ENCODE data around the gene SHISA9. TPM values are rescaled to one million over a fixed set of nuclear protein-coding genes. Genes with fewer than 3 reads are reported as not detected.

Gene SHISA9
- total RNA-seq, 1 donor from 2014 or later: not detected

DNA sequence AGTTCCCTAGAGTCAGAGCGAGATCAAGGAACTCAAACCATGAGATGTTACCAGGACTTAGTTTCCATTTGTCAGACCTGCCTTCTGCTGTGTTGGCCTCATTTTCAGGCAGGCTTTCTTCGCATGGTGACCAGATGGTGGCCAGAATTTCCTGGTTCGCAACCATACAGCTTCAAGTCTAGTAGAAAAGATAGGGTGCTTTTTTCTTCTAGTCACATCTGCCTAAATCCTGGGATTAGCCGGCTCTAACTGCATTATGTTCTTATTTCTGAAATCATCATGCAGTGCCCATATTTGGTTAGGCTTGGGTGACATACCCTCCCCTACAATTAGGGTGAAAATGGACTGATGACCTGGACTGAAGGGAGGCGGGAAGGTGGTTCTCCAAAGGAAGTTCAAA is 131.5 kb downstream of the SHISA9 start:
- Histone ChIP-seq H3K9me3 (ENCODE audit: control insufficient read depth in 3 of 3, low read length in 3 of 3) (no peaks in the 10 kb centered on the region), H3K27me3 (ENCODE audit: control insufficient read depth in 3 of 3, insufficient read depth in 3 of 3, low read length in 3 of 3) (no peaks in the 10 kb centered on the region), H3K4me3 (ENCODE audit: low read length in 3 of 3) (no peak overlapping the region), H3K27ac (ENCODE audit: low read depth, low read length) (no peak overlapping the region), H3K36me3 (ENCODE audit: control insufficient read depth in 3 of 3, insufficient read depth in 3 of 3, low read length in 3 of 3) (no peaks in the 10 kb centered on the region), H3K4me1 (ENCODE audit: control insufficient read depth in 3 of 3, insufficient read depth in 3 of 3, low read length in 3 of 3) (no peaks in the 10 kb centered on the region), H3K9ac (ENCODE audit: low read depth in 1 of 3, low read length in 3 of 3) (no peak overlapping the region)

DNA sequence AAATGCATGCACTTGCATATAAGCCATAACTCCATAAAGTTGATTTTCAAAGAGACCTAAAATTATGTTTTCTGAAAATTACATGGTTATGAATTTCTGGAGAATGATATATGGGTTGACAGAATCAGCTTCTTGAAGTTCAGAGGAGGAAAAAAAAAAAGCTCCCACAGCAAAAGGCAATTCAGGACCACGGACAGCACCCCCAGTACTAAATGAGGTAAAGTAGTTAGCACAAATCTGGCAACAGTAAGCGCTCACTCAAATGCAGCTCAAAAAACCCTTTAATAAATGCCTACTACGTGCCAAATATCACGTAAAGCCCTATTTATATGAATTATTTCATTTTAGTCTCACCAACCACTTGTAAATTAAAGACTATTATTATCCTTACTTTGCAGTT is 135.2 kb downstream of the SHISA9 start:
- H3K4me3 ChIP-seq (ENCODE audit: low read length in 3 of 3): no peak overlapping the region
- H3K27me3 ChIP-seq (ENCODE audit: control insufficient read depth in 3 of 3, insufficient read depth in 3 of 3, low read length in 3 of 3): no peaks in the 10 kb centered on the region
- H3K9ac ChIP-seq (ENCODE audit: low read depth in 1 of 3, low read length in 3 of 3): no peak overlapping the region
- H3K9me3 ChIP-seq (ENCODE audit: control insufficient read depth in 3 of 3, low read length in 3 of 3): peaks cover 0 to 2% (median 0%) of the 10 kb centered on the region in 3 donors
- H3K4me1 ChIP-seq (ENCODE audit: control insufficient read depth in 3 of 3, insufficient read depth in 3 of 3, low read length in 3 of 3): no peaks in the 10 kb centered on the region
- no peak overlapping the region for H3K27ac ChIP-seq (ENCODE audit: low read depth, low read length)
- no peaks in the 10 kb centered on the region for H3K36me3 ChIP-seq (ENCODE audit: control insufficient read depth in 3 of 3, insufficient read depth in 3 of 3, low read length in 3 of 3)

DNA sequence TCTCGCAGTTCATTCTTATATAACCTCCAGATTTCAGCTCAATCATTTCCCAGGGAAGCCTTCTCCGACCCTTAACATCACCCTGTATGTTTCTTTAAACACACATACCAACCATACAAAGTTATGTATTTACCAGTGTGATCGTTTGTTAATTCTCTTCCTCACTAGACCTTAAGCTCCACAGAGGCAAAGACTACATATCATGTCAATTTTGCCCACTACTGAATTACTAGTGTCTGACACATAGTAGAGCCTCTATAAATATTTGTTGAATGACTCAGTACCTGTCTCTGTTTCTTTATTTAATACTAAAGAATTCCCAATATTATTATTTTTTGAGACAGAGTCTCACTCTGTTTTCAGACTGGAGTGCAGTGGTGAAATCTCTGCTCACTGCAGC is 137.2 kb downstream of the SHISA9 start:
- Histone ChIP-seq H3K9ac (ENCODE audit: low read depth in 1 of 3, low read length in 3 of 3) (no peak overlapping the region), H3K27me3 (ENCODE audit: control insufficient read depth in 3 of 3, insufficient read depth in 3 of 3, low read length in 3 of 3) (no peaks in the 10 kb centered on the region), H3K4me1 (ENCODE audit: control insufficient read depth in 3 of 3, insufficient read depth in 3 of 3, low read length in 3 of 3) (no peaks in the 10 kb centered on the region)

DNA sequence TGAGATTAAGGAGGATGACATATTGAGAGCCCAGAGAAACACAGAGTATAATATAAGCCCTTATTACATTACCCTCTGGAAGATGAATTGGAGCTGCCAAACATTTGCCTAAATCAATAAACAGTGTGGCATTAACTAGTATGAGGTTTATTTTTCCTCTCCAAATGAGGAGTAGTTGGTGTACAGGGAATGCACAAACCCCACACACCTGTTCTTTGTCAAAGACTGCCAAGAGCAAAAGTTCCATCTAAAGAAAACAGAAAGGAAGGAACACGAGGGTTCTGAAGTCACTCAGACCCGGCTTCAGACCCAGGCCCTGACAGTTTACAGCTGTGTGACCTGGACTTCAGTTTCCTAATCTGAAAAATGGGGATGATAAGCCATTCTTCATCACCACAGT is 138.1 kb downstream of the SHISA9 start:
- no peaks in the 10 kb centered on the region for H3K27me3 ChIP-seq (ENCODE audit: control insufficient read depth in 3 of 3, insufficient read depth in 3 of 3, low read length in 3 of 3)
- H3K27ac ChIP-seq (ENCODE audit: low read depth, low read length): no peak overlapping the region
- H3K4me3 ChIP-seq (ENCODE audit: low read length in 3 of 3): no peak overlapping the region
- H3K4me1 ChIP-seq (ENCODE audit: control insufficient read depth in 3 of 3, insufficient read depth in 3 of 3, low read length in 3 of 3): no peaks in the 10 kb centered on the region
- H3K9me3 ChIP-seq (ENCODE audit: control insufficient read depth in 3 of 3, low read length in 3 of 3): peaks cover 0 to 2% (median 0%) of the 10 kb centered on the region in 3 donors
- no peak overlapping the region for H3K9ac ChIP-seq (ENCODE audit: low read depth in 1 of 3, low read length in 3 of 3)
- H3K36me3 ChIP-seq (ENCODE audit: control insufficient read depth in 3 of 3, insufficient read depth in 3 of 3, low read length in 3 of 3): no peaks in the 10 kb centered on the region

More for the DNA sequence above, 137.2 kb downstream of the SHISA9 start:
- Histone ChIP-seq H3K27ac (ENCODE audit: low read depth, low read length) (no peak overlapping the region), H3K36me3 (ENCODE audit: control insufficient read depth in 3 of 3, insufficient read depth in 3 of 3, low read length in 3 of 3) (no peaks in the 10 kb centered on the region), H3K4me3 (ENCODE audit: low read length in 3 of 3) (no peak overlapping the region), H3K9me3 (ENCODE audit: control insufficient read depth in 3 of 3, low read length in 3 of 3) (peaks cover 0 to 2% (median 0%) of the 10 kb centered on the region in 3 donors)

DNA sequence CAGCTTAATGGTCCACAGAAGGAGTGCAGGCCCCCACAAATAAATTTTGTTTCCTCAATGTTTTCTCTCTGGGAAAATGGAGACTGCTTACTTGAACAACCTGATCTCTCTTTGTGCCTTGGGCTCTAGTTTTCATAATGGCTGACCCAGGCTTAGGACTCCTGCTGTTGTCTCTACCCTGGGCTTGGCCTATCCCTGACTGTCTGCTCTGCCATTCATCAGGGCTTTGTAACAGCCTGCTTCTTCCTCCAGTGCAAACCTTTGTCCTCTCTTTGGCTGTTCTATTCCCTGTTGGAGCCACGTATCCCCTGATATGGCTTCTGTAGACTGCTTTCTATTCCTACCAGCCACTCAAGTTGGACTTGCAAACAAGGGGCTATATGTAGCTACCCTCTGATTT is 139.8 kb downstream of the SHISA9 start:
- Histone ChIP-seq H3K9me3 (ENCODE audit: control insufficient read depth in 3 of 3, low read length in 3 of 3) (peaks cover 0 to 2% (median 0%) of the 10 kb centered on the region in 3 donors), H3K27ac (ENCODE audit: low read depth, low read length) (no peak overlapping the region), H3K9ac (ENCODE audit: low read depth in 1 of 3, low read length in 3 of 3) (no peak overlapping the region), H3K4me3 (ENCODE audit: low read length in 3 of 3) (no peak overlapping the region), H3K4me1 (ENCODE audit: control insufficient read depth in 3 of 3, insufficient read depth in 3 of 3, low read length in 3 of 3) (no peaks in the 10 kb centered on the region), H3K27me3 (ENCODE audit: control insufficient read depth in 3 of 3, insufficient read depth in 3 of 3, low read length in 3 of 3) (no peaks in the 10 kb centered on the region), H3K36me3 (ENCODE audit: control insufficient read depth in 3 of 3, insufficient read depth in 3 of 3, low read length in 3 of 3) (no peaks in the 10 kb centered on the region)

DNA sequence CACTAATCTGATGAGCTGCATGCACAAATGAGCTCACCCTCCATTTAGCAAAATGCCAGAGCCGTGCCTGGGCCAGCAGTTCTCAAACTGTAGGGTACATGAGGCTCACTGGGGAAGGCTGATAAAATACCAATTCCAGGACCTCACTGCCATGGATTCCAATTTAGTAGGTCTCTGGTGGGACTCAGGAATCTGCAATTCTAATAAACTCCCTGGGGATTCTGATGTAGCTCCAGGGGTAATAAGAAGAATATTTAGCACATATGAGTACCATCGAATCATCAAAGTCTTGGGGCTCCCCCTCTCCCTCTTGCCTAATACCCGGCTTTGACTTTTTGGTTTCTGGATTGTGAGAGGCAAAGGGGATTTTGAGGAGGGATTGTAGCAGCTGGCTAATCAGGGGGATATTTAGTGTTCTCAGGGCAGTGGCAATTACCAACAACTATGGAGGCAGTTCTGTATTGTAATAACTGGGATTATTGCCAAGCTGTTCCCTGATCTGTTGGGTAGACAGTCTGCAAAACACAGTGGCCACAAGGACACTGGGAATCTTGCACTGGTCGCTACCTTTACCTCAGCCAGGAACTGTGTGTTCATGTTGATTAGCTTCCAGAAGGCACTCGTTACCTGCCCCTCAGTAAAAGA is 140.4 kb downstream of the SHISA9 start:
- Histone ChIP-seq H3K9me3 (ENCODE audit: control insufficient read depth in 3 of 3, low read length in 3 of 3) (peaks cover 0 to 2% (median 0%) of the 10 kb centered on the region in 3 donors), H3K36me3 (ENCODE audit: control insufficient read depth in 3 of 3, insufficient read depth in 3 of 3, low read length in 3 of 3) (no peaks in the 10 kb centered on the region), H3K27me3 (ENCODE audit: control insufficient read depth in 3 of 3, insufficient read depth in 3 of 3, low read length in 3 of 3) (no peaks in the 10 kb centered on the region), H3K4me3 (ENCODE audit: low read length in 3 of 3) (no peak overlapping the region), H3K27ac (ENCODE audit: low read depth, low read length) (no peak overlapping the region), H3K4me1 (ENCODE audit: control insufficient read depth in 3 of 3, insufficient read depth in 3 of 3, low read length in 3 of 3) (no peaks in the 10 kb centered on the region), H3K9ac (ENCODE audit: low read depth in 1 of 3, low read length in 3 of 3) (no peak overlapping the region)

DNA sequence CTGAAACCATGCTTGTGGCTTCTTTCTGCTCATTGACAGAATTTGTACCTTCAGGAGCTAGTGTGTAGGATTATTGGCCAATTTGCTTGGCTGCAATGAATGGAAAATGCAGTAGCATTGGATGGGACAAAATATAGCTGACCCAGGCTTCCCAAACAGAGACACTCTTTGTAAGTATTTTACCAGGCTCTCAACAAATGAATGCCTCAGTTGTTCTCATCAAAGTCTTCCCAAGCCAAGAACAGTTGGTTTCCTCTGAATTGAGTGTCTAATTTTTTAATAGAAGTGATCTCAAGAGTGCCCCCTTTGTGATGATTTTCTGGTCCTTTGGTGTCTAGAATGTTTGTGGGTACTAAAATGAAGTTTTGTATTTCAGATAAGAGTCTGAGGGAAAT is 140.9 kb downstream of the SHISA9 start:
- H3K9ac ChIP-seq (ENCODE audit: low read depth in 1 of 3, low read length in 3 of 3): no peak overlapping the region
- H3K27ac ChIP-seq (ENCODE audit: low read depth, low read length): no peak overlapping the region

DNA sequence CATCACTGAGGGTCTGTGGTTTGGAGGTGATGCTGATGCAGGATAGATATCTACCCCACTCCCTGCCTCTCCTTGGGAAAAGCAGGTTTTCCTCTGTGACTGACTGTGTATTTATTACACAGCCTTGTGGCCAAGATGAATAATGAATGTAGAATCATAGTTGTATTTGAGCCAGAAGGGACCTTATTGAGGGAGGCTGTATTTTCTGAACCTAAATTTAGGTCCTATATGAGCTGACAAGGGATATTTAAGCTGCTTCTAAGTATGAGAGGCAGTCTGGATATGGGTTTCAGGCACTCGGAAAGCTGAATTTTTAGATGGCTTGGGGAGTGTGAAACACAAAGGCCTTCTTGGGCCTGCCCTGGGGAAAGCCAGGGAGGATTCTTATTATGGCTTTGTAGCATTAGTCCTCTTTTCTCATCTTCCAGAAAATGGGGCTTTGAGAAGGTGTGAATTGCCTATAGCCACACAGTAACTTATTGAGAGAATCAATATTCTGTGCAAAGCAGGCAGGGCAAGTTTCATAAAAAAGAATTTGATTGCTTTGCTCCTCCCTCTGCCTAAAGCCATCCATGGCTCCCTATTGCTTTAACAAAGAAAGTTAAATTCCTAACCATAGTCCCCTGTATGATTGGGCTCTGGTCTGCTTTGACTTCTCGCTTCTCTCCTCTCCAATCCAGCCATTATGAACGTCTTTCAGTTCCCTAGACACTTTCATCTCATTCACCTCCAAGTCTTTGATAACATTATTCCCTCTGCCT is 144.8 kb downstream of the SHISA9 start:
- no peak overlapping the region for H3K9ac ChIP-seq (ENCODE audit: low read depth in 1 of 3, low read length in 3 of 3)
- no peaks in the 10 kb centered on the region for H3K4me1 ChIP-seq (ENCODE audit: control insufficient read depth in 3 of 3, insufficient read depth in 3 of 3, low read length in 3 of 3)
- H3K27me3 ChIP-seq (ENCODE audit: control insufficient read depth in 3 of 3, insufficient read depth in 3 of 3, low read length in 3 of 3): no peaks in the 10 kb centered on the region
- H3K27ac ChIP-seq (ENCODE audit: low read depth, low read length): no peak overlapping the region
- H3K4me3 ChIP-seq (ENCODE audit: low read length in 3 of 3): no peak overlapping the region
- peaks cover 0 to 3% (median 0%) of the 10 kb centered on the region in 3 donors for H3K9me3 ChIP-seq (ENCODE audit: control insufficient read depth in 3 of 3, low read length in 3 of 3)
- H3K36me3 ChIP-seq (ENCODE audit: control insufficient read depth in 3 of 3, insufficient read depth in 3 of 3, low read length in 3 of 3): no peaks in the 10 kb centered on the region

More for the DNA sequence above, 140.9 kb downstream of the SHISA9 start:
- Histone ChIP-seq H3K27me3 (ENCODE audit: control insufficient read depth in 3 of 3, insufficient read depth in 3 of 3, low read length in 3 of 3) (no peaks in the 10 kb centered on the region), H3K4me3 (ENCODE audit: low read length in 3 of 3) (no peak overlapping the region), H3K4me1 (ENCODE audit: control insufficient read depth in 3 of 3, insufficient read depth in 3 of 3, low read length in 3 of 3) (no peaks in the 10 kb centered on the region), H3K36me3 (ENCODE audit: control insufficient read depth in 3 of 3, insufficient read depth in 3 of 3, low read length in 3 of 3) (no peaks in the 10 kb centered on the region), H3K9me3 (ENCODE audit: control insufficient read depth in 3 of 3, low read length in 3 of 3) (peaks cover 0 to 2% (median 0%) of the 10 kb centered on the region in 3 donors)

DNA sequence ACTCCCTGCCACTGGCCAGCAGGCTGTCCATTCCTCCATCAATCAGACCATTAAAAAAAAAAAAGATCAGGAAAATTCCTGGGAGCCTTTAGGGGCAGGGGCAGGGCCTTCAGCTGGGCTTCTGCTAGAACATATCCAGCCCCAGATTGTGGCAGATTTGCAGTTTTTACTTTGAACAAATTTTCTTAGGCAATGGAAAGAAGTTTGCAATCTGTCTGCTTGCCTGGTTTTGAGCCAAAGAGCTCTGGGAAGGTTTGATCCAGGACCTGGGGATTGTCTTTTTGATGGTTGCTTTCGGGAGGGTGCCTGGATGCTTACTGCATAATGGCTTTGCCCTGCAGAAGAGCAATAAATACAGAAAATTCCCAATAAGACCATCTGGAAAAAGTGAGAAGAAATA is 145.9 kb downstream of the SHISA9 start:
- Histone ChIP-seq H3K9me3 (ENCODE audit: control insufficient read depth in 3 of 3, low read length in 3 of 3) (peaks cover 0 to 3% (median 0%) of the 10 kb centered on the region in 3 donors), H3K9ac (ENCODE audit: low read depth in 1 of 3, low read length in 3 of 3) (no peak overlapping the region), H3K27me3 (ENCODE audit: control insufficient read depth in 3 of 3, insufficient read depth in 3 of 3, low read length in 3 of 3) (no peaks in the 10 kb centered on the region), H3K27ac (ENCODE audit: low read depth, low read length) (no peak overlapping the region), H3K4me3 (ENCODE audit: low read length in 3 of 3) (no peak overlapping the region), H3K36me3 (ENCODE audit: control insufficient read depth in 3 of 3, insufficient read depth in 3 of 3, low read length in 3 of 3) (no peaks in the 10 kb centered on the region), H3K4me1 (ENCODE audit: control insufficient read depth in 3 of 3, insufficient read depth in 3 of 3, low read length in 3 of 3) (no peaks in the 10 kb centered on the region)

DNA sequence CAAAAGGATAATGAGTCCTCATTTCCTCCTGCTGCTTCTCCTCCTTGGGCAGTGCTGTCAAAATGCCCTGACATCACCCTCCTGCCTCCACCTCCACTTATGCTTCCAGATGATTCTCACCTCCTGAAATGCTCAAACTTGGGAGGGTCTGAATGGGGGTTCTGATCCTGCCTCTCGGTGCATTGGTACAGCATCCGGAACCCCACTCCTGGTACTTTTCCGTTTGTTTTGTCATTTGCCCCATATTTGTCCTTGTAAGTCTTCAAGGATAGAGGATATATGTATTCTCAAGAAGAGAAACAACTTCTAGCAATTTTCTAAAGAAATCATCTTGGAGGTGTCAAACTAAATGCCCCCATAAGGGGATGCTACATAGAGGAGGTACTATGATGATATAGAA is 148.3 kb downstream of the SHISA9 start:
- H3K4me3 ChIP-seq (ENCODE audit: low read length in 3 of 3): no peak overlapping the region
- H3K27ac ChIP-seq (ENCODE audit: low read depth, low read length): no peak overlapping the region
- H3K27me3 ChIP-seq (ENCODE audit: control insufficient read depth in 3 of 3, insufficient read depth in 3 of 3, low read length in 3 of 3): no peaks in the 10 kb centered on the region

More for the DNA sequence above, 148.3 kb downstream of the SHISA9 start:
- no peaks in the 10 kb centered on the region for H3K4me1 ChIP-seq (ENCODE audit: control insufficient read depth in 3 of 3, insufficient read depth in 3 of 3, low read length in 3 of 3)
- H3K9ac ChIP-seq (ENCODE audit: low read depth in 1 of 3, low read length in 3 of 3): no peak overlapping the region
- peaks cover 0 to 3% (median 0%) of the 10 kb centered on the region in 3 donors for H3K9me3 ChIP-seq (ENCODE audit: control insufficient read depth in 3 of 3, low read length in 3 of 3)
- H3K36me3 ChIP-seq (ENCODE audit: control insufficient read depth in 3 of 3, insufficient read depth in 3 of 3, low read length in 3 of 3): no peaks in the 10 kb centered on the region
